BJ (cell line): ENCODE data around the gene ATG16L1. TPM values are rescaled to one million over a fixed set of nuclear protein-coding genes. Genes with fewer than 3 reads are reported as not detected.

Experiments used
- CTCF ChIA-PET: fragments of 350-600 bp; formaldehyde crosslinking; extraction: SDS; loops from one replicate; lab custom pipeline; 2021; ENCODE audit warnings: antibody characterized with exemption, inconsistent platforms; lab: Yijun Ruan, JAX
- POLR2A ChIA-PET: fragments of 300-600 bp; sonication (Branson Sonifier 250); formaldehyde crosslinking; extraction: SDS; loops from one replicate; lab custom pipeline; 2021; ENCODE audit warnings: antibody characterized with exemption; lab: Charles Lee
- DNase-seq: peaks from one replicate; pipeline ENCODE4 v3.0.0-alpha.2; 2011; ENCODE audit warnings: low read depth
- H3K27me3 ChIP-seq: 2 replicates; pipeline ENCODE4 v1.6.0; 2011; ENCODE audit warnings: low read length; ENCODE audit not compliant: control insufficient read depth, insufficient read depth
- H3K36me3 ChIP-seq: 2 replicates; pipeline ENCODE4 v1.5.1; 2011; ENCODE audit warnings: low read length; ENCODE audit not compliant: control insufficient read depth, insufficient read depth
- H3K4me3 ChIP-seq: 2 replicates; pipeline ENCODE4 v1.5.1; 2011; ENCODE audit warnings: low read depth, mild to moderate bottlenecking, control low read depth, low read length
- CTCF ChIP-seq: IDR thresholded peaks from 2 replicates; pipeline ENCODE4 v1.5.1; 2011; ENCODE audit warnings: low read depth, mild to moderate bottlenecking, control low read depth, inconsistent platforms, low read length, moderate library complexity; ENCODE audit not compliant: insufficient read depth
- polyA plus RNA-seq: library from polyadenylated mRNA; depleted of rRNA; stranded (reverse); fragments of >200 nt; gene quantifications from 2 replicates; pipeline ENCODE4 v1.2.3, GENCODE V29; 2011

Gene ATG16L1
- polyA plus RNA-seq, 1 experiment: 26.4 TPM

- no peak for TF ChIP-seq CTCF
These were observed 40.5 kb upstream of the ATG16L1 start for GRCh38 chr2:233210843-233211547.

GRCh38 chr2:233211548-233211895, 40.0 kb upstream of the ATG16L1 start:
- Histone ChIP-seq H3K36me3 (no peaks in the 10 kb centered on the region), H3K4me3 (no peak overlapping the region), H3K27me3 (peaks cover 20% of the 10 kb centered on the region)
- ChIA-PET CTCF (no interaction called here), POLR2A (no interaction called here)
- DNase-seq: no peak
- no peak for TF ChIP-seq CTCF

More at GRCh38 chr2:233210843-233211547, 40.5 kb upstream of the ATG16L1 start:
- POLR2A ChIA-PET: no interaction called here
- Histone ChIP-seq H3K36me3 (no peaks in the 10 kb centered on the region), H3K27me3 (peaks cover 21% of the 10 kb centered on the region), H3K4me3 (no peak overlapping the region)
- CTCF ChIA-PET: interaction anchor here (1.5 to 1.7 kb wide), 2 partner anchors 10 to 40 kb away, joined by 4 to 6 read pairs; partner anchors contain the start of gene ATG16L1
- peak; percentile 42 for DNase-seq

GRCh38 chr2:233213011-233213410, 38.5 kb upstream of the ATG16L1 start:
- no peak for TF ChIP-seq CTCF
- DNase-seq: no peak
- ChIA-PET POLR2A (no interaction called here), CTCF (no interaction called here)
- Histone ChIP-seq H3K36me3 (no peaks in the 10 kb centered on the region), H3K4me3 (no peak overlapping the region), H3K27me3 (peaks cover 15% of the 10 kb centered on the region)

- H3K36me3 ChIP-seq: no peaks in the 10 kb centered on the region
- no peak for DNase-seq
- H3K4me3 ChIP-seq: no peak overlapping the region
- no peak for TF ChIP-seq CTCF
- peaks cover 16% of the 10 kb centered on the region for H3K27me3 ChIP-seq
- POLR2A ChIA-PET: no interaction called here
- CTCF ChIA-PET: no interaction called here
These were observed 37.5 kb upstream of the ATG16L1 start for GRCh38 chr2:233213975-233214374.

GRCh38 chr2:233217892-233218377, 33.5 kb upstream of the ATG16L1 start:
- no peak overlapping the region for H3K4me3 ChIP-seq
- H3K27me3 ChIP-seq: peaks cover 10% of the 10 kb centered on the region
- no peak for DNase-seq
- TF ChIP-seq CTCF: no peak
- H3K36me3 ChIP-seq: no peaks in the 10 kb centered on the region
- CTCF ChIA-PET: interaction anchor here (0.6 to 1.5 kb wide), 2 partner anchors 14 to 113 kb away, joined by 3 read pairs; no protein-coding TSS in a partner anchor
- POLR2A ChIA-PET: no interaction called here
